ENCODE results near the gene DNAJC16. TPM values are rescaled to one million over a fixed set of nuclear protein-coding genes. Genes with fewer than 3 reads are reported as not detected.
"Not testable (repeated sequence)": the region's sequence is repeated elsewhere in the genome, so short reads cannot be mapped to it uniquely, and the experiment has no call there.

The DNAJC16 gene
- total RNA-seq, 1 donor from 2014 or later, result 19.8 TPM

- H3K36me3 Mint-ChIP-seq (ENCODE audit: low read depth), result peaks cover 29% of the 10 kb centered on the region
Measured at GRCh38 chr1:15491010-15491409, 35.6 kb upstream of the DNAJC16 start.

GRCh38 chr1:15492596-15492995 is 34.1 kb upstream of the DNAJC16 start:
- DNase-seq (ENCODE audit: low spot score), result no peak
- no peaks in the 10 kb centered on the region for H3K27me3 Mint-ChIP-seq (ENCODE audit: insufficient read depth)
- no peaks in the 10 kb centered on the region for H3K9me3 Mint-ChIP-seq
- H3K4me1 Mint-ChIP-seq (ENCODE audit: low read depth), result peaks cover 8% of the 10 kb centered on the region
- no peak overlapping the region for H3K27ac Mint-ChIP-seq
- intact Hi-C loops (cut with micrococcal nuclease), result no loop called here
- peaks cover 23% of the 10 kb centered on the region for H3K36me3 Mint-ChIP-seq (ENCODE audit: low read depth)
- H3K4me3 Mint-ChIP-seq, result no peak overlapping the region

More at GRCh38 chr1:15491010-15491409, 35.6 kb upstream of the DNAJC16 start:
- H3K4me1 Mint-ChIP-seq (ENCODE audit: low read depth); DNase-seq (ENCODE audit: low spot score); H3K4me3 Mint-ChIP-seq; H3K27me3 Mint-ChIP-seq (ENCODE audit: insufficient read depth); H3K27ac Mint-ChIP-seq; H3K9me3 Mint-ChIP-seq; intact Hi-C loops (cut with micrococcal nuclease): not testable (repeated sequence)

GRCh38 chr1:15493869-15494390 is 32.7 kb upstream of the DNAJC16 start:
- peaks cover 8% of the 10 kb centered on the region for H3K4me1 Mint-ChIP-seq (ENCODE audit: low read depth)
- peaks cover 26% of the 10 kb centered on the region for H3K36me3 Mint-ChIP-seq (ENCODE audit: low read depth)
- intact Hi-C loops (cut with micrococcal nuclease), result no loop called here
- H3K9me3 Mint-ChIP-seq, result no peaks in the 10 kb centered on the region
- H3K4me3 Mint-ChIP-seq, result no peak overlapping the region
- no peak for DNase-seq (ENCODE audit: low spot score)
- no peak overlapping the region for H3K27ac Mint-ChIP-seq
- H3K27me3 Mint-ChIP-seq (ENCODE audit: insufficient read depth), result no peaks in the 10 kb centered on the region

GRCh38 chr1:15500184-15501178 is 26.2 kb upstream of the DNAJC16 start:
- intact Hi-C loops (cut with micrococcal nuclease), result loop anchor here (1.0 kb wide), 1 partner anchor 177 kb away; no protein-coding TSS in a partner anchor
- Mint-ChIP-seq H3K27ac (no peak overlapping the region), H3K27me3 (ENCODE audit: insufficient read depth) (no peaks in the 10 kb centered on the region), H3K4me1 (ENCODE audit: low read depth) (no peaks in the 10 kb centered on the region), H3K4me3 (no peak overlapping the region), H3K9me3 (no peaks in the 10 kb centered on the region), H3K36me3 (ENCODE audit: low read depth) (peaks cover 29% of the 10 kb centered on the region)
- no peak for DNase-seq (ENCODE audit: low spot score)

- intact Hi-C loops (cut with micrococcal nuclease), result loop anchor here (1.0 kb wide), 1 partner anchor 178 kb away; no protein-coding TSS in a partner anchor
- Mint-ChIP-seq H3K27me3 (ENCODE audit: insufficient read depth) (no peaks in the 10 kb centered on the region), H3K4me1 (ENCODE audit: low read depth) (no peaks in the 10 kb centered on the region), H3K9me3 (no peaks in the 10 kb centered on the region), H3K27ac (no peak overlapping the region), H3K36me3 (ENCODE audit: low read depth) (peaks cover 21% of the 10 kb centered on the region), H3K4me3 (no peak overlapping the region)
- peak; percentile 25 for DNase-seq (ENCODE audit: low spot score)
Measured at GRCh38 chr1:15501208-15502032, 25.2 kb upstream of the DNAJC16 start.

GRCh38 chr1:15504436-15504835 is 22.2 kb upstream of the DNAJC16 start:
- Mint-ChIP-seq H3K27ac (no peak overlapping the region), H3K9me3 (no peaks in the 10 kb centered on the region), H3K36me3 (ENCODE audit: low read depth) (peaks cover 16% of the 10 kb centered on the region), H3K27me3 (ENCODE audit: insufficient read depth) (no peaks in the 10 kb centered on the region), H3K4me3 (no peak overlapping the region), H3K4me1 (ENCODE audit: low read depth) (no peaks in the 10 kb centered on the region)
- DNase-seq (ENCODE audit: low spot score), result no peak
- intact Hi-C loops (cut with micrococcal nuclease), result no loop called here

- Mint-ChIP-seq H3K9me3 (no peaks in the 10 kb centered on the region), H3K27me3 (ENCODE audit: insufficient read depth) (no peaks in the 10 kb centered on the region), H3K36me3 (ENCODE audit: low read depth) (peaks cover 21% of the 10 kb centered on the region), H3K27ac (no peak overlapping the region), H3K4me1 (ENCODE audit: low read depth) (peaks cover 8% of the 10 kb centered on the region), H3K4me3 (no peak overlapping the region)
- DNase-seq (ENCODE audit: low spot score), result no peak
- intact Hi-C loops (cut with micrococcal nuclease), result no loop called here
Measured at GRCh38 chr1:15506831-15507230, 19.8 kb upstream of the DNAJC16 start.

- no peaks in the 10 kb centered on the region for H3K27me3 Mint-ChIP-seq (ENCODE audit: insufficient read depth)
- no peaks in the 10 kb centered on the region for H3K9me3 Mint-ChIP-seq
- peaks cover 23% of the 10 kb centered on the region for H3K36me3 Mint-ChIP-seq (ENCODE audit: low read depth)
- peaks cover 12% of the 10 kb centered on the region for H3K4me1 Mint-ChIP-seq (ENCODE audit: low read depth)
- no peak overlapping the region for H3K27ac Mint-ChIP-seq
- no peak overlapping the region for H3K4me3 Mint-ChIP-seq
- intact Hi-C loops (cut with micrococcal nuclease), result no loop called here
- no peak for DNase-seq (ENCODE audit: low spot score)
Measured at GRCh38 chr1:15507278-15507677, 19.4 kb upstream of the DNAJC16 start.

- H3K27ac Mint-ChIP-seq, result no peak overlapping the region
Measured at GRCh38 chr1:15508700-15509487, 17.8 kb upstream of the DNAJC16 start.

GRCh38 chr1:15509586-15509985 is 17.1 kb upstream of the DNAJC16 start:
- Mint-ChIP-seq H3K27ac (no peak overlapping the region), H3K36me3 (ENCODE audit: low read depth) (peaks cover 32% of the 10 kb centered on the region), H3K27me3 (ENCODE audit: insufficient read depth) (no peaks in the 10 kb centered on the region), H3K9me3 (no peaks in the 10 kb centered on the region), H3K4me3 (no peak overlapping the region), H3K4me1 (ENCODE audit: low read depth) (peaks cover 28% of the 10 kb centered on the region)
- intact Hi-C loops (cut with micrococcal nuclease), result no loop called here
- no peak for DNase-seq (ENCODE audit: low spot score)

More at GRCh38 chr1:15508700-15509487, 17.8 kb upstream of the DNAJC16 start:
- Mint-ChIP-seq H3K4me3 (no peak overlapping the region), H3K36me3 (ENCODE audit: low read depth) (peaks cover 25% of the 10 kb centered on the region), H3K9me3 (no peaks in the 10 kb centered on the region), H3K27me3 (ENCODE audit: insufficient read depth) (no peaks in the 10 kb centered on the region), H3K4me1 (ENCODE audit: low read depth) (peaks cover 21% of the 10 kb centered on the region)
- no peak for DNase-seq (ENCODE audit: low spot score)
- intact Hi-C loops (cut with micrococcal nuclease), result no loop called here

GRCh38 chr1:15510611-15511405 is 15.8 kb upstream of the DNAJC16 start:
- H3K27ac Mint-ChIP-seq, result peak overlapping the region; percentile 66
- H3K36me3 Mint-ChIP-seq (ENCODE audit: low read depth), result peaks cover 39% of the 10 kb centered on the region
- no peaks in the 10 kb centered on the region for H3K27me3 Mint-ChIP-seq (ENCODE audit: insufficient read depth)
- H3K4me1 Mint-ChIP-seq (ENCODE audit: low read depth), result peaks cover 36% of the 10 kb centered on the region
- H3K4me3 Mint-ChIP-seq, result no peak overlapping the region
- no peak for DNase-seq (ENCODE audit: low spot score)
- intact Hi-C loops (cut with micrococcal nuclease), result no loop called here
- no peaks in the 10 kb centered on the region for H3K9me3 Mint-ChIP-seq

Measured in activated T-helper 1 cell treated with anti-CD3 and anti-CD28 coated beads, Interleukin-12 subunit alpha, Interleukin-12 subunit beta, Interleukin-2, Interleukin-4 antibody, amounts not matched to agents 30 ng/mL and 10 ng/mL and 1 ng/mL, durations not matched to agents 14 hours and 24 hours and 36 hours (primary cell).